H1 (cell line): ENCODE data around the gene PRR3. TPM values are rescaled to one million over a fixed set of nuclear protein-coding genes. Genes with fewer than 3 reads are reported as not detected.

Source experiments
- CTCF ChIA-PET: fragments of 300-600 bp; sonication (Branson Sonifier 250); formaldehyde crosslinking; loops from one replicate; lab custom pipeline; 2021; ENCODE audit not compliant: partially characterized antibody; lab: Charles Lee
- POLR2A ChIA-PET: fragments of 300-600 bp; sonication (Branson Sonifier 250); formaldehyde crosslinking; loops from one replicate; lab custom pipeline; 2021; ENCODE audit warnings: inconsistent platforms; ENCODE audit not compliant: partially characterized antibody; lab: Charles Lee
- DNase-seq, 2 experiments: peaks; one replicate each; pipeline versions ENCODE4 v3.0.0 to v3.0.0-alpha.2; 2010 to 2022; ENCODE audit warnings: low spot score in 2 of 2, low read depth in 1 of 2, mixed read lengths in 1 of 2
- FAIRE-seq: peaks from 2 replicates; lab custom pipeline; 2011; peaks lifted over from hg19 to GRCh38; lab: Jason Lieb, UNC
- H2AFZ ChIP-seq: 2 replicates; pipeline ENCODE4 v1.8.1; 2012; ENCODE audit warnings: low read length, inconsistent platforms
- H2AK5ac ChIP-seq: 2 replicates; pipeline ENCODE4 v1.6.1; 2013; ENCODE audit warnings: low read depth, low read length
- H2BK120ac ChIP-seq: replicated peaks from 2 replicates; pipeline ENCODE3; 2013; ENCODE audit warnings: low read depth, low read length, inconsistent platforms
- H2BK12ac ChIP-seq: 2 replicates; pipeline ENCODE4 v1.6.1; 2013; ENCODE audit warnings: low read depth, low read length
- H2BK15ac ChIP-seq: 2 replicates; pipeline ENCODE4 v1.6.1; 2013; ENCODE audit warnings: low read length
- H2BK20ac ChIP-seq: 2 replicates; pipeline ENCODE4 v1.6.1; 2013; ENCODE audit warnings: low read length
- H2BK5ac ChIP-seq: 2 replicates; pipeline ENCODE4 v1.6.1; 2013; ENCODE audit warnings: low read depth, low read length
- H3K14ac ChIP-seq: 2 replicates; pipeline ENCODE4 v1.6.1; 2013; ENCODE audit warnings: inconsistent platforms; ENCODE audit not compliant: insufficient read length
- H3K18ac ChIP-seq: 2 replicates; pipeline ENCODE4 v1.6.1; 2013; ENCODE audit warnings: low read length; ENCODE audit errors: extremely low read depth
- H3K23ac ChIP-seq: 2 replicates; pipeline ENCODE4 v1.6.1; 2013; ENCODE audit warnings: inconsistent platforms; ENCODE audit not compliant: insufficient read length
- H3K23me2 ChIP-seq: 2 replicates; pipeline ENCODE4 v1.6.1; 2013; ENCODE audit warnings: low read depth, low read length
- H3K27ac ChIP-seq: 2 replicates; pipeline ENCODE4 v1.6.1; 2011; ENCODE audit warnings: low read depth, low read length, inconsistent platforms
- H3K27me3 ChIP-seq, 4 experiments: replicated peaks in 1 of 4; 1 replicate in 1 of 4; 2 replicates in 3 of 4; pipeline versions ENCODE4 v1.6.1 to v1.8.1; 2011 to 2013; ENCODE audit warnings: low read length in 3 of 4, mild to moderate bottlenecking in 3 of 4, inconsistent platforms in 2 of 4, mixed read lengths in 2 of 4, moderate library complexity in 1 of 4; ENCODE audit not compliant: control insufficient read depth in 3 of 4, insufficient read depth in 3 of 4; ENCODE audit errors: extremely low read depth in 1 of 4
- H3K36me3 ChIP-seq, 4 experiments: 2 replicates each; pipeline versions ENCODE4 v1.6.1 to v1.8.1; 2011 to 2013; ENCODE audit warnings: mild to moderate bottlenecking in 4 of 4, low read length in 3 of 4, moderate library complexity in 2 of 4, control low read depth in 1 of 4, inconsistent platforms in 1 of 4; ENCODE audit not compliant: insufficient read depth in 4 of 4, control insufficient read depth in 2 of 4
- H3K4ac ChIP-seq: replicated peaks from 2 replicates; pipeline ENCODE3; 2013; ENCODE audit warnings: low read length, low read depth, mixed read lengths, inconsistent platforms; ENCODE audit not compliant: insufficient read length
- H3K4me1 ChIP-seq, 4 experiments: replicated peaks in 1 of 4; 1 replicate in 1 of 4; 2 replicates in 3 of 4; pipeline versions ENCODE4 v1.6.1 to v1.8.1; 2011 to 2013; ENCODE audit warnings: low read length in 3 of 4, inconsistent platforms in 2 of 4, mixed read lengths in 1 of 4; ENCODE audit not compliant: insufficient read depth in 4 of 4, control insufficient read depth in 3 of 4
- H3K4me2 ChIP-seq, 2 experiments: 2 replicates each; pipeline versions ENCODE4 v1.6.1 to v1.8.1; 2011 to 2013; ENCODE audit warnings: low read depth in 2 of 2, low read length in 2 of 2, control low read depth in 1 of 2, inconsistent platforms in 1 of 2, mild to moderate bottlenecking in 1 of 2; ENCODE audit not compliant: insufficient read depth in 1 of 2
- H3K4me3 ChIP-seq, 4 experiments: fragments of 200-600, 300-600 bp in 1 of 4; sonication (generic), shearing (Covaris generic), sonication (Bioruptor Twin) in 1 of 4; 2 replicates each; pipeline versions ENCODE4 v1.5.1 to v1.8.1; 2011 to 2016; ENCODE audit warnings: low read length in 4 of 4, low read depth in 3 of 4, control low read depth in 2 of 4, inconsistent platforms in 2 of 4, mild to moderate bottlenecking in 2 of 4, mixed read lengths in 1 of 4, moderate library complexity in 1 of 4; ENCODE audit not compliant: insufficient read depth in 2 of 4; ENCODE audit errors: extremely low read depth in 1 of 4
- H3K56ac ChIP-seq: replicated peaks from 2 replicates; pipeline ENCODE3; 2013; ENCODE audit warnings: low read depth, mild to moderate bottlenecking, mixed read lengths, low read length, inconsistent platforms; ENCODE audit not compliant: insufficient read length
- H3K79me1 ChIP-seq: 2 replicates; pipeline ENCODE4 v1.6.1; 2013; ENCODE audit warnings: low read depth, low read length, control low read depth
- H3K79me2 ChIP-seq, 2 experiments: 2 replicates each; pipeline versions ENCODE4 v1.6.1 to v1.8.1; 2012 to 2013; ENCODE audit warnings: low read length in 2 of 2, mild to moderate bottlenecking in 2 of 2, inconsistent platforms in 1 of 2; ENCODE audit not compliant: insufficient read depth in 2 of 2, control insufficient read depth in 1 of 2
- H3K9ac ChIP-seq, 4 experiments: replicated peaks in 1 of 4; 1 replicate in 1 of 4; 2 replicates in 3 of 4; pipeline versions ENCODE4 v1.6.1 to v1.8.1; 2011 to 2013; ENCODE audit warnings: low read depth in 3 of 4, low read length in 3 of 4, control low read depth in 2 of 4, mild to moderate bottlenecking in 2 of 4, moderate library complexity in 2 of 4, inconsistent platforms in 1 of 4; ENCODE audit errors: extremely low read depth in 1 of 4
- H3K9me3 ChIP-seq, 2 experiments: 2 replicates each; pipeline versions ENCODE4 v1.6.1 to v1.8.1; 2012 to 2013; ENCODE audit warnings: mild to moderate bottlenecking in 2 of 2, moderate library complexity in 2 of 2, control low read depth in 1 of 2, inconsistent platforms in 1 of 2, low read depth in 1 of 2, low read length in 1 of 2, mixed read lengths in 1 of 2; ENCODE audit not compliant: insufficient read depth in 2 of 2
- H4K20me1 ChIP-seq, 2 experiments: replicated peaks in 1 of 2; 2 replicates each; pipeline versions ENCODE3 to v1.8.1; 2011 to 2013; ENCODE audit warnings: inconsistent platforms in 2 of 2, low read length in 2 of 2, mild to moderate bottlenecking in 1 of 2; ENCODE audit not compliant: insufficient read depth in 2 of 2, control insufficient read depth in 1 of 2
- H4K5ac ChIP-seq: 2 replicates; pipeline ENCODE4 v1.6.1; 2013; ENCODE audit warnings: low read length, low read depth, mixed read lengths, inconsistent platforms; ENCODE audit not compliant: insufficient read length
- H4K8ac ChIP-seq: 2 replicates; pipeline ENCODE4 v1.8.0; 2013; ENCODE audit warnings: mild to moderate bottlenecking, moderate library complexity, low read length, inconsistent platforms; ENCODE audit not compliant: insufficient read depth; ENCODE audit errors: extremely low read depth
- H4K91ac ChIP-seq: replicated peaks from 2 replicates; pipeline ENCODE3; 2013; ENCODE audit warnings: low read length, mixed read lengths, inconsistent platforms; ENCODE audit not compliant: insufficient read length
- ATF2 ChIP-seq: IDR thresholded peaks from 2 replicates; pipeline ENCODE4 v1.6.1; 2012; ENCODE audit warnings: low read length, inconsistent platforms
- BACH1 ChIP-seq: IDR thresholded peaks from 2 replicates; pipeline ENCODE4 v1.6.1; 2012; ENCODE audit warnings: low read length, improper control_type of control experiment
- BRCA1 ChIP-seq: IDR thresholded peaks from 2 replicates; pipeline ENCODE4 v1.6.1; 2012; ENCODE audit warnings: low read depth, low read length, improper control_type of control experiment
- CBX5 ChIP-seq: fragments of 300-800, 300-1000 bp; sonication (generic); IDR thresholded peaks from 2 replicates; pipeline ENCODE4 v1.7.1; 2016; ENCODE audit warnings: antibody characterized with exemption, low read length, low read depth
- CBX8 ChIP-seq: fragments of 300-800, 300-1000 bp; sonication (generic); IDR thresholded peaks from 2 replicates; pipeline ENCODE4 v1.7.1; 2016; ENCODE audit warnings: low read depth, low read length, borderline replicate concordance
- FOSL1 ChIP-seq: IDR thresholded peaks from 2 replicates; pipeline ENCODE4 v1.6.1; 2011; ENCODE audit warnings: mild to moderate bottlenecking, low read depth, low read length, moderate library complexity; ENCODE audit not compliant: insufficient read depth
- HDAC2 ChIP-seq, 2 experiments: fragments of 300-600 bp in 1 of 2; sonication (generic) in 1 of 2; IDR thresholded peaks; 2 replicates each; pipeline ENCODE4 v1.6.1; 2011 to 2012; ENCODE audit warnings: low read depth in 2 of 2, low read length in 2 of 2, mild to moderate bottlenecking in 2 of 2, moderate library complexity in 2 of 2, borderline replicate concordance in 1 of 2, inconsistent platforms in 1 of 2
- JUND ChIP-seq: IDR thresholded peaks from 2 replicates; pipeline ENCODE4 v1.6.1; 2011; ENCODE audit warnings: mild to moderate bottlenecking, improper control_type of control experiment, low read length
- KDM1A ChIP-seq: fragments of 200-600, 300-600 bp; sonication (generic); IDR thresholded peaks from 2 replicates; pipeline ENCODE4 v1.7.1; 2016; ENCODE audit warnings: mild to moderate bottlenecking, low read length, borderline replicate concordance
- RFX5 ChIP-seq: IDR thresholded peaks from 2 replicates; pipeline ENCODE4 v1.6.1; 2011; ENCODE audit warnings: low read depth, low read length, improper control_type of control experiment, borderline replicate concordance
- SIRT6 ChIP-seq: IDR thresholded peaks from one replicate; pipeline ENCODE4 v1.7.1; 2012; ENCODE audit warnings: low read length, inconsistent platforms
- SP1 ChIP-seq: IDR thresholded peaks from 2 replicates; pipeline ENCODE4 v1.6.1; 2011; ENCODE audit warnings: low read depth, low read length
- SP2 ChIP-seq: IDR thresholded peaks from 2 replicates; pipeline ENCODE4 v1.6.1; 2012; ENCODE audit warnings: mild to moderate bottlenecking, low read length, inconsistent platforms
- TCF12 ChIP-seq: IDR thresholded peaks from 2 replicates; pipeline ENCODE4 v1.6.1; 2011; ENCODE audit warnings: low read depth, mild to moderate bottlenecking, low read length
- WGBS, 2 experiments: shearing (Covaris generic) in 1 of 2; methylation state at CpG; one replicate each; pipeline versions ENCODE4 v1.1.6 to v1.1.7; 2013 to 2015; ENCODE audit warnings: low lambda C conversion rate in 2 of 2, mixed read lengths in 2 of 2, inconsistent platforms in 1 of 2, low coverage in 1 of 2, missing lambda C conversion rate in 1 of 2; ENCODE audit not compliant: insufficient replicate concordance in 2 of 2, insufficient coverage in 1 of 2, insufficient read length in 1 of 2; ENCODE audit errors: extremely low coverage in 1 of 2, missing lambda C conversion rate in 1 of 2; 5-methylcytosine and 5-hydroxymethylcytosine counted together
- polyA plus RNA-seq, 7 experiments: library from polyadenylated mRNA; depleted of rRNA in 3 of 7; stranded (reverse) in 5 of 7; unstranded in 2 of 7; fragments of >200 nt in 5 of 7; fragments of 200-250 nt in 2 of 7; gene quantifications; 1 replicate in 5 of 7; 2 replicates in 1 of 7; 4 replicates in 1 of 7; pipeline versions ENCODE4 v1.2.1 to v1.2.3, GENCODE V29; 2011 to 2013; ENCODE audit warnings: missing spikeins in 2 of 7, mixed read lengths in 2 of 7
- total RNA-seq: library from RNA; stranded (reverse); fragmentation: NEBNext Ultra II Directional; extraction: Animal tissue kit (Norgen Biotek cat#: 25700); gene quantifications from 2 replicates; pipeline ENCODE4 v1.2.1, GENCODE V29; 2021

The PRR3 gene
- total and polyA plus RNA-seq, 2 of the 8 experiments (the other 6 are each of a cell fraction or from before 2014, with no cell fraction given): 10.5 to 24.2 TPM

GRCh38 chr6:30542404-30542725, 14.7 kb upstream of the PRR3 start:
- Histone ChIP-seq H2BK20ac (no peak overlapping the region), H2AFZ (no peak overlapping the region)
- TF ChIP-seq CBX8: no peak
- no peak for TF ChIP-seq TCF12
- TF ChIP-seq ATF2: no peak
- no peak for TF ChIP-seq BACH1
- TF ChIP-seq JUND: no peak
- no peak for TF ChIP-seq SIRT6
- TF ChIP-seq SP2: no peak
- TF ChIP-seq RFX5: no peak
- no peak for TF ChIP-seq FOSL1
- TF ChIP-seq BRCA1: no peak
- no peak for TF ChIP-seq CBX5
- TF ChIP-seq HDAC2 (IDR thresholded peaks at IDR 0.05; ENCODE audit: borderline replicate concordance in 1 of 2, low read depth in 2 of 2, low read length in 2 of 2): no peak
- TF ChIP-seq KDM1A: no peak
- no peak for TF ChIP-seq SP1

More at GRCh38 chr6:30542404-30542725, 14.7 kb upstream of the PRR3 start:
- H3K9ac ChIP-seq: no peak overlapping the region
- 58 to 100% methylated on average over 1 to 4 of the region's 4 CpGs for WGBS, 2 experiments
- no peak overlapping the region for H3K27ac ChIP-seq
- H2BK5ac ChIP-seq: no peak overlapping the region
- DNase-seq (no peak), FAIRE-seq (no peak)
- no peak overlapping the region for H2AK5ac ChIP-seq
- H3K4me2 ChIP-seq: no peak overlapping the region; a peak in 1 of 4 replicates
- no peak overlapping the region for H4K5ac ChIP-seq
- H3K9me3 ChIP-seq: no peaks in the 10 kb centered on the region
- no peak overlapping the region for H3K23ac ChIP-seq
- H3K14ac ChIP-seq: no peak overlapping the region
- no peak overlapping the region for H3K18ac ChIP-seq
- no peak overlapping the region for H4K91ac ChIP-seq
- no peak overlapping the region for H2BK120ac ChIP-seq
- no peaks in the 10 kb centered on the region for H3K27me3 ChIP-seq
- H4K20me1 ChIP-seq: peaks cover 0 to 2% of the 10 kb centered on the region in 2 experiments
- no peaks in the 10 kb centered on the region for H3K4me1 ChIP-seq
- peak overlapping the region; percentile 60; the same call in 1 of the 2 replicates for H2BK12ac ChIP-seq
- H3K79me1 ChIP-seq: no peaks in the 10 kb centered on the region
- no peak overlapping the region for H2BK15ac ChIP-seq
- H3K4ac ChIP-seq: no peak overlapping the region
- no peak overlapping the region for H4K8ac ChIP-seq
- no peaks in the 10 kb centered on the region for H3K79me2 ChIP-seq
- H3K23me2 ChIP-seq: no peaks in the 10 kb centered on the region
- no peak overlapping the region for H3K4me3 ChIP-seq
- H3K56ac ChIP-seq: no peak overlapping the region
- ChIA-PET POLR2A (interaction anchor here (0.7 to 4.5 kb wide), 15 partner anchors 9 to 76 kb away, joined by 3 to 47 read pairs (median 5); partner anchors contain the start of genes GNL1, MRPS18B and PRR3), CTCF (interaction anchor here (0.9 to 20.8 kb wide), 26 partner anchors 8 to 228 kb away, joined by 3 to 326 read pairs (median 6); partner anchors contain the start of genes GNL1 and PRR3)
- peaks cover 3 to 10% (median 4%) of the 10 kb centered on the region in 4 experiments; a peak in 6 of 8 replicates for H3K36me3 ChIP-seq
